A549 (cell line): ENCODE results near the gene HDHD3. TPM values are rescaled to one million over a fixed set of nuclear protein-coding genes. Genes with fewer than 3 reads are reported as not detected.
A peak's percentile ranks its signal among the peaks of the same experiment; 100 is the strongest.

Experiments used
- ATAC-seq, 2 experiments: fragments of 200-7000 bp in 1 of 2; fragments of >200 bp in 1 of 2; cut with Nextera tagmentation in 1 of 2; cut with Tn5 transposase in 1 of 2; 3 replicates each; pipeline versions ENCODE4 v1.8.0 to v1.9.1; 2018 to 2020; ENCODE audit warnings: mild to moderate bottlenecking in 1 of 2, moderate library complexity in 1 of 2
- CTCF ChIA-PET: fragments of 300-600 bp; sonication (Branson Sonifier 250); formaldehyde crosslinking; extraction: SDS; loops from one replicate; lab custom pipeline; 2021; ENCODE audit warnings: antibody characterized with exemption, inconsistent platforms; lab: Yijun Ruan, JAX
- POLR2A ChIA-PET: fragments of 350-600 bp; formaldehyde crosslinking; extraction: SDS; loops from one replicate; lab custom pipeline; 2021; ENCODE audit warnings: antibody characterized with exemption, inconsistent platforms; lab: Yijun Ruan, JAX
- DNase-seq, 2 experiments: peaks; one replicate each; pipeline versions ENCODE4 v3.0.0 to v3.0.0-alpha.2; 2011 to 2016; ENCODE audit warnings: low read depth in 1 of 2, low spot score in 1 of 2
- FAIRE-seq: peaks from 2 replicates; lab custom pipeline; 2011; peaks lifted over from hg19 to GRCh38; lab: Jason Lieb, UNC
- H3K27ac ChIP-seq, 2 experiments: fragments of >200 bp; sonication (Bioruptor Twin); formaldehyde crosslinking; 3 replicates each; pipeline ENCODE4 v1.5.1; 2016 to 2017
- H3K4me1 ChIP-seq: fragments of >200 bp; sonication (Bioruptor Twin); formaldehyde crosslinking; 3 replicates; pipeline ENCODE4 v1.6.1; 2016
- H3K4me2 ChIP-seq: fragments of >200 bp; sonication (Bioruptor Twin); formaldehyde crosslinking; 3 replicates; pipeline ENCODE4 v1.6.1; 2016
- H3K4me3 ChIP-seq: fragments of >200 bp; sonication (Bioruptor Twin); formaldehyde crosslinking; 3 replicates; pipeline ENCODE4 v1.5.1; 2016
- H3K9me3 ChIP-seq: fragments of >200 bp; sonication (Bioruptor Twin); formaldehyde crosslinking; 3 replicates; pipeline ENCODE4 v1.6.1; 2016
- CEBPB ChIP-seq, 2 experiments: fragments of >200 bp in 1 of 2; sonication (Bioruptor Twin) in 1 of 2; formaldehyde crosslinking in 1 of 2; IDR thresholded peaks; 2 replicates each; pipeline ENCODE4 v1.6.1; 2012 to 2016
- EHF ChIP-seq: fragments of 250-450 bp; sonication (Bioruptor Pico); IDR thresholded peaks from 2 replicates; pipeline ENCODE4 v1.5.0; 2020; ENCODE audit warnings: mild to moderate bottlenecking
- EP300 ChIP-seq, 2 experiments: fragments of >200 bp; sonication (Bioruptor Twin); formaldehyde crosslinking; IDR thresholded peaks; 2 replicates in 1 of 2; 3 replicates in 1 of 2; pipeline ENCODE4 v1.6.1; 2016 to 2017
- ESRRA ChIP-seq: fragments of 150-350 bp; IDR thresholded peaks from 2 replicates; pipeline ENCODE4 v1.6.1; 2014; ENCODE audit warnings: mild to moderate bottlenecking, low read length, borderline replicate concordance
- JUN ChIP-seq, 2 experiments: fragments of >200 bp; sonication (Bioruptor Twin); formaldehyde crosslinking; IDR thresholded peaks; 2 replicates in 1 of 2; 3 replicates in 1 of 2; pipeline ENCODE4 v1.6.1; 2016 to 2017
- JUNB ChIP-seq: fragments of >200 bp; sonication (Bioruptor Twin); formaldehyde crosslinking; IDR thresholded peaks from 2 replicates; pipeline ENCODE4 v1.6.1; 2016
- MAZ ChIP-seq: fragments of 150-350 bp; IDR thresholded peaks from 2 replicates; pipeline ENCODE4 v1.6.1; 2014; ENCODE audit warnings: antibody characterized with exemption, low read depth, low read length, borderline replicate concordance
- MYC ChIP-seq: IDR thresholded peaks from 2 replicates; pipeline ENCODE4 v1.6.1; 2012; ENCODE audit warnings: mild to moderate bottlenecking, inconsistent platforms, low read length, improper control_type of control experiment, borderline replicate concordance
- NFE2L2 ChIP-seq: fragments of 150-350 bp; conservative IDR thresholded peaks from 2 replicates; pipeline ENCODE4 v1.6.1; 2014; ENCODE audit warnings: low read length
- NPAS2 ChIP-seq: fragments of 250-450 bp; sonication (Bioruptor Pico); IDR thresholded peaks from 2 replicates; pipeline ENCODE4 v1.8.0; 2022; ENCODE audit warnings: mild to moderate bottlenecking, moderate library complexity, borderline replicate concordance
- POLR2A ChIP-seq: IDR thresholded peaks from 2 replicates; pipeline ENCODE4 v1.6.1; 2012; ENCODE audit warnings: mild to moderate bottlenecking, low read length
- POLR2AphosphoS2 ChIP-seq: conservative IDR thresholded peaks from 2 replicates; pipeline ENCODE4 v1.6.1; 2012; ENCODE audit warnings: low read length, improper control_type of control experiment, inconsistent platforms
- RARB ChIP-seq: fragments of 250-450 bp; sonication (Bioruptor Pico); IDR thresholded peaks from 2 replicates; pipeline ENCODE4 v1.8.0; 2021; ENCODE audit warnings: mild to moderate bottlenecking, moderate library complexity
- RFX5 ChIP-seq: fragments of 450-650 bp; IDR thresholded peaks from 2 replicates; pipeline ENCODE4 v1.7.1; 2014; ENCODE audit warnings: antibody characterized with exemption, mild to moderate bottlenecking, moderate library complexity
- SREBF2 ChIP-seq: fragments of 450-650 bp; IDR thresholded peaks from 2 replicates; pipeline ENCODE4 v1.6.1; 2014; ENCODE audit warnings: mild to moderate bottlenecking, moderate library complexity
- TFCP2L1 ChIP-seq: fragments of 250-450 bp; sonication (Bioruptor Pico); IDR thresholded peaks from 2 replicates; pipeline ENCODE4 v1.5.0; 2021; ENCODE audit warnings: mild to moderate bottlenecking
- USF2 ChIP-seq: fragments of 450-650 bp; IDR thresholded peaks from 2 replicates; pipeline ENCODE4 v1.6.1; 2014; ENCODE audit warnings: antibody characterized with exemption
- ZSCAN20 ChIP-seq: fragments of 250-450 bp; sonication (Bioruptor Pico); IDR thresholded peaks from 2 replicates; pipeline ENCODE4 v1.8.0; 2022; ENCODE audit warnings: mild to moderate bottlenecking, moderate library complexity
- WGBS: methylation state at CpG from one replicate; pipeline ENCODE4 v1.1.6; 2017; ENCODE audit errors: missing lambda C conversion rate; 5-methylcytosine and 5-hydroxymethylcytosine counted together
- polyA plus RNA-seq, 4 experiments: library from polyadenylated mRNA; depleted of rRNA in 3 of 4; stranded (reverse); fragments of >200 nt; fragmentation: RNase III in 1 of 4; extraction: RNeasy Plus Mini Kit Qiagen cat#74134 plus additional on column Dnase treatment in 1 of 4; gene quantifications; 2 replicates in 3 of 4; 3 replicates in 1 of 4; pipeline ENCODE4 v1.2.3, GENCODE V29; 2011 to 2017
- TF ChIP-seq, protein P1 (sequence below): IDR thresholded peaks from 2 replicates; pipeline ENCODE4 v1.6.1; 2012
- TF ChIP-seq, protein P2 (sequence below): fragments of 250-450 bp; sonication (Bioruptor Pico); IDR thresholded peaks from 2 replicates; pipeline ENCODE4 v1.5.0; 2020; ENCODE audit warnings: low read depth, mild to moderate bottlenecking, moderate library complexity

The HDHD3 gene
- polyA plus RNA-seq, 2 of the 4 experiments (the other 2 are of a cell fraction) = 17.5 to 22.6 TPM

DNA sequence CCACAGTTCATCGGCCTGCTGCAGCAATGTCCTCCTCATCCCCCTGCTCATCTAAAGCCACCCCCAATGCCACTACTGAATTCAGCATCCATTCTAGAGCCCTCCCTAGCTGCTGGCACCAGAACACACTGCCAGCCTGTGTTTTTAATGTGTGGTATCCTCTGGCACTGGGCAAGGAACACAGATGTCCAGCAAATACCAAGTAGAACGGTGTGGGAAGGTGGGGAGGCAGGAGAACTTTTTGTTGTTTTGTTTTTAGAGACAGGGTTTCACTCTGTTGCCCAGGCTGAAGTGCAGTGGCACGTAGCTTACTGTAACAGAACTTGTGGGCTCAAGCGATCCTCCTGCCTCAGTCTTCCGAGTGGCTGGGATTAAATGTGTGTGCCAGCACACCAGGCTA lies 4.7 kb downstream of the HDHD3 start:
- Histone ChIP-seq H3K27ac (no peak overlapping the region), H3K4me3 (no peak overlapping the region), H3K4me1 (no peaks in the 10 kb centered on the region; the same call in 1 of the 3 replicates), H3K4me2 (no peak overlapping the region), H3K9me3 (no peaks in the 10 kb centered on the region)
- TF ChIP-seq POLR2A (0 out of 2 replicates have a peak, but pooled peaks have one; percentile 6), MYC (no peak), POLR2AphosphoS2 (no peak), CEBPB (IDR thresholded peaks at IDR 0.05) (no peak)
- WGBS = 89% methylated on average over 5 of the region's 5 CpGs
- no peak for FAIRE-seq
- DNase-seq = no peak
- ChIA-PET CTCF (interaction anchor here (0.7 to 1.3 kb wide), 2 partner anchors 9 to 35 kb away, joined by 3 to 4 read pairs; no protein-coding TSS in a partner anchor), POLR2A (no interaction called here)
- no peak for ATAC-seq

- H3K9me3 ChIP-seq = no peaks in the 10 kb centered on the region
- ATAC-seq = no peak
- H3K4me2 ChIP-seq = no peak overlapping the region
- H3K4me3 ChIP-seq = no peak overlapping the region
- TF ChIP-seq MYC (no peak), NPAS2 (CRISPR knock-in tag) (no peak), MAZ (no peak), EHF (no peak), JUN (IDR thresholded peaks at IDR 0.05) (no peak), POLR2A (no peak), JUNB (no peak), ZSCAN20 (no peak), USF2 (no peak), RARB (CRISPR knock-in tag) (no peak), SREBF2 (no peak), POLR2AphosphoS2 (no peak), ESRRA (no peak), RFX5 (no peak), TFCP2L1 (CRISPR knock-in tag) (no peak), EP300 (IDR thresholded peaks at IDR 0.05) (no peak)
- TF ChIP-seq, protein P1, sequence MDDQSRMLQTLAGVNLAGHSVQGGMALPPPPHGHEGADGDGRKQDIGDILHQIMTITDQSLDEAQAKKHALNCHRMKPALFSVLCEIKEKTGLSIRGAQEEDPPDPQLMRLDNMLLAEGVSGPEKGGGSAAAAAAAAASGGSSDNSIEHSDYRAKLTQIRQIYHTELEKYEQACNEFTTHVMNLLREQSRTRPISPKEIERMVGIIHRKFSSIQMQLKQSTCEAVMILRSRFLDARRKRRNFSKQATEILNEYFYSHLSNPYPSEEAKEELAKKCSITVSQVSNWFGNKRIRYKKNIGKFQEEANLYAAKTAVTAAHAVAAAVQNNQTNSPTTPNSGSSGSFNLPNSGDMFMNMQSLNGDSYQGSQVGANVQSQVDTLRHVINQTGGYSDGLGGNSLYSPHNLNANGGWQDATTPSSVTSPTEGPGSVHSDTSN = no peak
- TF ChIP-seq, protein P2, sequence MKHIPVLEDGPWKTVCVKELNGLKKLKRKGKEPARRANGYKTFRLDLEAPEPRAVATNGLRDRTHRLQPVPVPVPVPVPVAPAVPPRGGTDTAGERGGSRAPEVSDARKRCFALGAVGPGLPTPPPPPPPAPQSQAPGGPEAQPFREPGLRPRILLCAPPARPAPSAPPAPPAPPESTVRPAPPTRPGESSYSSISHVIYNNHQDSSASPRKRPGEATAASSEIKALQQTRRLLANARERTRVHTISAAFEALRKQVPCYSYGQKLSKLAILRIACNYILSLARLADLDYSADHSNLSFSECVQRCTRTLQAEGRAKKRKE (CRISPR knock-in tag) = no peak
- TF ChIP-seq, all 56 proteins: peak for 0
- H3K27ac ChIP-seq = no peak overlapping the region
- WGBS = 79% methylated on average over 8 of the region's 8 CpGs
- no peak for DNase-seq
- POLR2A ChIA-PET = no interaction called here
- CTCF ChIA-PET = interaction anchor here (1.1 to 1.4 kb wide), 3 partner anchors 17 to 285 kb away, joined by 3 read pairs; no protein-coding TSS in a partner anchor
- H3K4me1 ChIP-seq = no peaks in the 10 kb centered on the region; the same call in 1 of the 3 replicates
- no peak for FAIRE-seq
Measured at GRCh38 chr9:113370806-113371325, 5.9 kb downstream of the HDHD3 start.

DNA sequence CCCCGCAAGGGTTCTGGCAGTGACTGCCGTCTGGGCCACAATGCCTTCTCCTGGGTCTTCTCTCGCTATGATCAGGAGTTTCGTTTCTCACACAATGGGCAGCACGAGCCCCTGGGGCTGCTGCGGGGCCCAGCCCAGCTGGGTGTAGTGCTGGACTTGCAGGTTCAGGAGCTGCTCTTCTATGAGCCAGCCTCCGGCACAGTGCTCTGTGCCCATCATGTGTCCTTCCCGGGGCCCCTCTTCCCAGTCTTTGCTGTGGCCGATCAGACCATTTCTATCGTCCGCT lies 7.0 kb downstream of the HDHD3 start:
- ChIA-PET CTCF (interaction anchor here (1.2 kb wide), 1 partner anchor 18 kb away, joined by 3 read pairs; no protein-coding TSS in a partner anchor), POLR2A (no interaction called here)
- Histone ChIP-seq H3K4me2 (no peak overlapping the region), H3K4me1 (no peaks in the 10 kb centered on the region), H3K9me3 (no peaks in the 10 kb centered on the region), H3K27ac (no peak overlapping the region), H3K4me3 (no peak overlapping the region)
- TF ChIP-seq, protein P1 = no peak
- TF ChIP-seq POLR2A = no peak
- no peak for TF ChIP-seq NFE2L2
- no peak for FAIRE-seq
- ATAC-seq = no peak
- DNase-seq = no peak
- 80% methylated on average over 11 of the region's 11 CpGs for WGBS
